ENCODE results near the gene NEAT1. TPM values are rescaled to one million over a fixed set of nuclear protein-coding genes. Genes with fewer than 3 reads are reported as not detected.

Gene NEAT1
- total and polyA plus RNA-seq, 9 of the 15 experiments (the other 6 are each of a cell fraction or from before 2014, with no cell fraction given), result 20.1 to 389 (median 62.8) TPM

- TF ChIP-seq ZBTB7A (IDR thresholded peaks at IDR 0.05; ENCODE audit: borderline replicate concordance, control insufficient read depth, low read depth, low read length), result no peak; the same call in 1 of the 2 replicates
- TF ChIP-seq ZC3H11A (IDR thresholded peaks at IDR 0.05; ENCODE audit: low read depth, low read length), result no peak
- no peak for TF ChIP-seq GTF2B (IDR thresholded peaks at IDR 0.05; ENCODE audit: extremely low read depth, insufficient read length)
- no peak for TF ChIP-seq HMGN3 (IDR thresholded peaks at IDR 0.05; ENCODE audit: borderline replicate concordance, extremely low read depth, insufficient read length, low read depth, low read length)
- no peak for TF ChIP-seq TEAD1 (CRISPR knock-in tag; IDR thresholded peaks at IDR 0.05)
- TF ChIP-seq TBL1XR1 (IDR thresholded peaks at IDR 0.05; ENCODE audit: low read length in 2 of 2), result peak in 1 of 2 experiments; percentile 30; a peak in 1 of 4 replicates
- TF ChIP-seq POLR3A (IDR thresholded peaks at IDR 0.05; ENCODE audit: borderline replicate concordance, extremely low read depth, insufficient read depth, insufficient read length), result no peak
- peak; percentile 81 to 94 (median 94) for TF ChIP-seq CTCF (IDR thresholded peaks at IDR 0.05 in 2 of 3, conservative IDR thresholded peaks at IDR 0.05 in 1 of 3; ENCODE audit: insufficient read depth in 2 of 3, low read depth in 1 of 3, low read length in 3 of 3)
- TF ChIP-seq ZNF280A (IDR thresholded peaks at IDR 0.05; ENCODE audit: low read depth, partially characterized antibody), result no peak
- TF ChIP-seq SRSF3 (IDR thresholded peaks at IDR 0.05; ENCODE audit: insufficient read depth, low read length), result 0 out of 2 replicates have a peak, but pooled peaks have one; percentile 65
- TF ChIP-seq PHF8 (IDR thresholded peaks at IDR 0.05; ENCODE audit: borderline replicate concordance, low read length), result peak; percentile 12; the same call in 1 of the 2 replicates
- TF ChIP-seq ZNF217 (CRISPR knock-in tag; IDR thresholded peaks at IDR 0.05), result no peak
- no peak for TF ChIP-seq ZNF511 (CRISPR knock-in tag; IDR thresholded peaks at IDR 0.05)
- no peak for TF ChIP-seq SRF (CRISPR knock-in tag; IDR thresholded peaks at IDR 0.05)
- TF ChIP-seq TAF1 (IDR thresholded peaks at IDR 0.05; ENCODE audit: control insufficient read depth, extremely low read depth, insufficient read depth, low read length, severe bottlenecking), result peak; percentile 16
- peak; percentile 56; the same call in 1 of the 2 replicates for TF ChIP-seq JUND (IDR thresholded peaks at IDR 0.05; ENCODE audit: borderline replicate concordance, low read depth, low read length)
- TF ChIP-seq JUND (tag; IDR thresholded peaks at IDR 0.05; ENCODE audit: borderline replicate concordance, low read depth, low read length), result no peak; the same call in 2 of the 3 replicates
- TF ChIP-seq FOXP1 (CRISPR knock-in tag; IDR thresholded peaks at IDR 0.05), result no peak
- no peak for TF ChIP-seq HLTF (IDR thresholded peaks at IDR 0.05)
- no peak for TF ChIP-seq TCF3 (CRISPR knock-in tag; IDR thresholded peaks at IDR 0.05)
- TF ChIP-seq SMAD4 (CRISPR knock-in tag; conservative IDR thresholded peaks at IDR 0.05), result no peak
- 0 out of 2 replicates have a peak, but pooled peaks have one; percentile 7 for TF ChIP-seq STAG1 (CRISPR knock-in tag; IDR thresholded peaks at IDR 0.05; ENCODE audit: borderline replicate concordance)
Measured at GRCh38 chr11:65471447-65471891, 48.9 kb downstream of the NEAT1 start (continued).

All from K562 (cell line).